ENCODE data around the gene OPTC.

OPTC gene

DNA sequence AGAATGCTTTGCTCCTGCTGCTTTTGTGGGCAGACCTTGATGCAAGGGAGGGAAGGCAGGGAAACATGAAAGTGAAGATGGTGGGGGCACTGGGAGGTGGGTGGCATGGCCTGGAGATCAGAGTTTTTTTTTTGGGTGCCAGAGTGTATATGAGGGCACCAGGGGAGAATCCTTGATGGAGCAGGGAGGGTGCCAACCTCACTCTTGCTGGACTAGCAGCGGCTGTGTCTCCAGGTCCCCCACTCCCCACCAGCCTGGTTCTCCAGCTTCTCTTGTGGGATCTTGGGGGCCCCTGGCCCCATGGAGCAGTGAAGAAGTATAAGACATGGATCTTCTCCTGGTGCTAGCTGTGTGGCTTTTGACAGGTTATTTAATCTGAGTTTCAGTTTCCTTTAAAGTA lies 31.8 kb upstream of the OPTC start:
- TF ChIP-seq, protein P1, sequence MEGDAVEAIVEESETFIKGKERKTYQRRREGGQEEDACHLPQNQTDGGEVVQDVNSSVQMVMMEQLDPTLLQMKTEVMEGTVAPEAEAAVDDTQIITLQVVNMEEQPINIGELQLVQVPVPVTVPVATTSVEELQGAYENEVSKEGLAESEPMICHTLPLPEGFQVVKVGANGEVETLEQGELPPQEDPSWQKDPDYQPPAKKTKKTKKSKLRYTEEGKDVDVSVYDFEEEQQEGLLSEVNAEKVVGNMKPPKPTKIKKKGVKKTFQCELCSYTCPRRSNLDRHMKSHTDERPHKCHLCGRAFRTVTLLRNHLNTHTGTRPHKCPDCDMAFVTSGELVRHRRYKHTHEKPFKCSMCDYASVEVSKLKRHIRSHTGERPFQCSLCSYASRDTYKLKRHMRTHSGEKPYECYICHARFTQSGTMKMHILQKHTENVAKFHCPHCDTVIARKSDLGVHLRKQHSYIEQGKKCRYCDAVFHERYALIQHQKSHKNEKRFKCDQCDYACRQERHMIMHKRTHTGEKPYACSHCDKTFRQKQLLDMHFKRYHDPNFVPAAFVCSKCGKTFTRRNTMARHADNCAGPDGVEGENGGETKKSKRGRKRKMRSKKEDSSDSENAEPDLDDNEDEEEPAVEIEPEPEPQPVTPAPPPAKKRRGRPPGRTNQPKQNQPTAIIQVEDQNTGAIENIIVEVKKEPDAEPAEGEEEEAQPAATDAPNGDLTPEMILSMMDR (IDR thresholded peaks at IDR 0.05), result no peak
- Histone ChIP-seq H3K27ac (peak overlapping the region; percentile 93 to 95), H3K27me3 (no peaks in the 10 kb centered on the region), H3K4me1 (peaks cover 2 to 55% (median 49%) of the 10 kb centered on the region in 4 donors), H3K36me3 (no peaks in the 10 kb centered on the region), H3K9me3 (no peaks in the 10 kb centered on the region), H3K4me3 (no peak overlapping the region)
- DNase-seq, result peak in 1 of 2 donors; percentile 51
- intact Hi-C loops (cut with DNase I; ENCODE audit: low total_unique reads), result no loop called here

DNA sequence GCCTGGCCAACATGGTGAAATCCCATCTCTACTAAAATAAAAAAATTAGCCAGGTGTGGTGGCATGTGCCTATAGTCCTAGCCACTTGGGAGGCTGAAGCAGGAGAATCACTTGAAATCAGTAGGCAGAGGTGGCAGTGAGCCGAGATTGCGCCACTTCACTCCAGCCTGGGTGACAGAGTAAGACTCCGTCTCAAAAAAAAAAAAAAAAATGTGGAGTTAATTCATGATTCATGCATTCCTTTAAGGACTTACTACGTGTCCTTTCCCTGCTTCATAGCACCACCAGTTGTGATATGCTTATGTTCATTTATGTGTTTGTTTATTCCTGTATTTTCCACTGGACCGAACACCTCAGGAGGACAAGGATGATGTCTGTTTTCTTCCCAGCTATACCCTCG lies 31.1 kb upstream of the OPTC start:
- Histone ChIP-seq H3K4me1 (peaks cover 3 to 62% (median 55%) of the 10 kb centered on the region in 4 donors), H3K36me3 (no peaks in the 10 kb centered on the region), H3K4me3 (no peak overlapping the region), H3K9me3 (no peaks in the 10 kb centered on the region), H3K27ac (peak overlapping the region; percentile 93 to 95), H3K27me3 (no peaks in the 10 kb centered on the region)
- TF ChIP-seq, protein P1 (IDR thresholded peaks at IDR 0.05), result peak in 1 of 2 experiments; percentile 7
- DNase-seq, result peak; percentile 91 to 96
- intact Hi-C loops (cut with DNase I; ENCODE audit: low total_unique reads), result no loop called here

DNA sequence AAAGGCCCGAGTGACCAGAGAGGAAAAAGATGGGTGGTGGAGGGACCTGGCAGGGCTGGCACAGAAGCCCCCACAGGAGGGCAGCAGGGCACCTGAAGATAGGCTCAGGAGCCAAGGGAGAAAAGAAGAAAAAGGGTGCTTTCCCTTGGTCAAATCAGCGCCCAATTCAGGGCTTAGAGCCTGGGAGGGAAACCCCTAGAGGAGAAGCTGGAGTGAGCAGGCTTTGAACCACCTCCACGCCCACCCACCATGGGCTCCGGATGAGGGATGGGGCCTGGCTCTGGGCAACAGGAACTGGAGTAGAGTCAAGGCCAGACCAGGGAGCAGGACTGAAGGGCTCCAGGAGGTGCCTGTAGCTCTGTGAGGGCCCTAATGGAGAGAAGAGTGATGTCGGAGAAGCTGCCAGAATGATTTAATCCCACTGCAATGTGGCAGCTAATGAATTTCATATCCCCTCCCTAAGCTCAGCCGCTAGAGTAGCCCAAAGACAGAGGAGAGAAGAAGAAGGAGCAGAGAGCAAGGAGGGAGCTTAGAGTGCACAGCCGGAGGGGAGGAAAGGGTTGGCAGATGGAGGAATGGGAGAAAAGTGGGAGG lies 30.4 kb upstream of the OPTC start:
- TF ChIP-seq, protein P1 (IDR thresholded peaks at IDR 0.05), result peak in 1 of 2 experiments; percentile 10
- Histone ChIP-seq H3K4me3 (peak overlapping the region in 1 of 2 donors; percentile 4), H3K4me1 (peaks cover 3 to 69% (median 61%) of the 10 kb centered on the region in 4 donors), H3K9me3 (no peaks in the 10 kb centered on the region), H3K36me3 (no peaks in the 10 kb centered on the region), H3K27ac (peak overlapping the region; percentile 93 to 95), H3K27me3 (no peaks in the 10 kb centered on the region)
- DNase-seq, result peak in 1 of 2 donors; percentile 84
- intact Hi-C loops (cut with DNase I; ENCODE audit: low total_unique reads), result no loop called here

DNA sequence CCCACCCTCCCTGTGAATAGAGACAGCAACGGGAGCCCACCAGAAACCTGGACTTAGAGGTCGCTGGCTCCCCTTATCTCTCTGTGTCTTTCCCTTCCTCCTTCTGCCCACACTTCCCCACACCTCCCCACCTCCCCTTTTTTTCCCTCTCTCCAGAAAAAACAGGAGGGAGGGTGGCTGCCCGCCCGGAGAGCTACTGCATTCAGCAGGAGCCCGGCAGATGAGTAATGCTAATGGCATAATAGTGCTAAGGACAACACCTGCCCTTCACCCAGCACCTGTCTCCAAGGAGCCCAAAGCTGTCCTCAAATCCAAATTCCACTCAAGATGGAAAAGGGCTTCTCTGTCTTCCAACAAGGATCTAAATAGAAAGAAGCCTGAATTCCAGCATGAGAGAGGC lies 29.7 kb upstream of the OPTC start:
- peak overlapping the region; percentile 93 to 95 for H3K27ac ChIP-seq
- H3K9me3 ChIP-seq, result no peaks in the 10 kb centered on the region
- peaks cover 3 to 76% (median 62%) of the 10 kb centered on the region in 4 donors for H3K4me1 ChIP-seq
- TF ChIP-seq, protein P1 (IDR thresholded peaks at IDR 0.05), result no peak
- H3K27me3 ChIP-seq, result no peaks in the 10 kb centered on the region
- intact Hi-C loops (cut with DNase I; ENCODE audit: low total_unique reads), result no loop called here
- no peak overlapping the region for H3K4me3 ChIP-seq
- DNase-seq, result peak; percentile 62 to 85
- no peaks in the 10 kb centered on the region for H3K36me3 ChIP-seq

DNA sequence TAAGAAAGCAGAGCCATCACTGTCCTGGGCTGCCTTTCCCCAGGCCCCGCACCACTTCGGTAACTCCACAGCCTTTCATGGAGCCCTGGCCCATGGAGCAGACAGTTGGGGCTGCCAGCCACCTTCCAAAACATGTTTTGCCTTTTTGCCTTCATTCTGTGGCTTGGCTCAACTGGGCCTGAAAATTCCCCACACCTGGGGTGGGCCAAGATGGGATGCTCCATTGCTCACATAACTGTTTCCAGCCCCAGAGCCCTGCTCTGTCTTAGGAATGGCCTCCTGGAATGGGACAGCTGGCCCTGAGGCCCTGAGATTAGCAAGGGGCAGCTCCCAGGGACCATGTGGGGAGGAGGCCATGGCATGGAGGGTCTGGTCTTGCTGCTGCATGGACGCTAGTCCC lies 29.2 kb upstream of the OPTC start:
- Histone ChIP-seq H3K4me1 (peaks cover 3 to 81% (median 63%) of the 10 kb centered on the region in 4 donors), H3K9me3 (no peaks in the 10 kb centered on the region), H3K27me3 (no peaks in the 10 kb centered on the region), H3K36me3 (no peaks in the 10 kb centered on the region), H3K27ac (peak overlapping the region; percentile 93 to 95), H3K4me3 (no peak overlapping the region)
- intact Hi-C loops (cut with DNase I; ENCODE audit: low total_unique reads), result no loop called here
- TF ChIP-seq, protein P1 (IDR thresholded peaks at IDR 0.05), result no peak
- peak; percentile 26 to 79 for DNase-seq

Measured in tibial artery (tissue), 4 donors.